OCI-LY7 (cell line): ENCODE measurements around the gene RNU6-8. TPM values are rescaled to one million over a fixed set of nuclear protein-coding genes. Genes with fewer than 3 reads are reported as not detected.

Experiments
- BruUV-seq: library from RNA; stranded (reverse); fragments of 400-500 nt; replicated peaks from 2 replicates; lab custom pipeline; 2021; lab: Mats Ljungman, UMichigan
- CTCF ChIA-PET: fragments of 300-600 bp; sonication (Branson Sonifier 250); formaldehyde crosslinking; loops from one replicate; lab custom pipeline; 2022; ENCODE audit warnings: antibody characterized with exemption; ENCODE audit not compliant: unreplicated experiment; lab: Charles Lee
- POLR2A ChIA-PET: fragments of 300-600 bp; sonication (Branson Sonifier 250); formaldehyde crosslinking; loops from one replicate; lab custom pipeline; 2022; ENCODE audit warnings: antibody characterized with exemption; lab: Charles Lee
- DNase-seq: peaks from one replicate; pipeline ENCODE4 v3.0.0-alpha.2; 2015; ENCODE audit warnings: low spot score
- H2AFZ ChIP-seq: fragments of 200-600 bp; sonication (generic), shearing (Covaris generic); 2 replicates; pipeline ENCODE4 v1.6.1; 2014; ENCODE audit warnings: mild to moderate bottlenecking, antibody characterized with exemption, low read length, moderate library complexity
- H3K27ac ChIP-seq: fragments of 200-600 bp; sonication (generic); 2 replicates; pipeline ENCODE4 v1.5.1; 2014; ENCODE audit warnings: mixed run types, low read depth, mild to moderate bottlenecking, moderate library complexity, low read length, inconsistent platforms; ENCODE audit not compliant: poor library complexity, severe bottlenecking
- H3K36me3 ChIP-seq: fragments of 200-600 bp; sonication (generic); 2 replicates; pipeline ENCODE4 v1.6.1; 2014; ENCODE audit warnings: mild to moderate bottlenecking, antibody characterized with exemption, low read length, moderate library complexity, mixed read lengths; ENCODE audit not compliant: insufficient read depth
- H3K4me1 ChIP-seq: fragments of 200-600 bp; sonication (generic); 2 replicates; pipeline ENCODE4 v1.5.1; 2014; ENCODE audit warnings: mild to moderate bottlenecking, low read length; ENCODE audit not compliant: insufficient read depth, poor library complexity, severe bottlenecking
- H3K4me2 ChIP-seq: fragments of 200-600 bp; sonication (generic); 2 replicates; pipeline ENCODE4 v1.6.1; 2014; ENCODE audit warnings: mild to moderate bottlenecking, low read length
- H3K4me3 ChIP-seq: fragments of 200-600 bp; sonication (generic); 2 replicates; pipeline ENCODE4 v1.5.1; 2014; ENCODE audit warnings: mild to moderate bottlenecking, low read depth, low read length; ENCODE audit not compliant: poor library complexity, severe bottlenecking
- H3K79me2 ChIP-seq: fragments of 200-600 bp; sonication (generic); 2 replicates; pipeline ENCODE4 v1.6.1; 2016; ENCODE audit warnings: low read depth, mild to moderate bottlenecking, low read length, moderate library complexity, mixed read lengths; ENCODE audit not compliant: insufficient read depth
- H3K9me2 ChIP-seq: fragments of 200-600 bp; sonication (generic); 2 replicates; pipeline ENCODE4 v1.6.1; 2016; ENCODE audit warnings: mild to moderate bottlenecking, low read length, mixed read lengths; ENCODE audit not compliant: insufficient read depth
- H3K9me3 ChIP-seq: fragments of 200-600 bp; sonication (generic); 2 replicates; pipeline ENCODE4 v1.6.1; 2014; ENCODE audit warnings: mild to moderate bottlenecking, mixed run types, low read length, mixed read lengths
- H4K20me1 ChIP-seq: fragments of 200-600 bp; sonication (generic); 2 replicates; pipeline ENCODE4 v1.6.1; 2014; ENCODE audit warnings: mild to moderate bottlenecking, antibody characterized with exemption, low read length, moderate library complexity, mixed read lengths; ENCODE audit not compliant: insufficient read depth
- EZH2phosphoT487 ChIP-seq: fragments of 200-600 bp; sonication (generic); IDR thresholded peaks from 2 replicates; pipeline ENCODE4 v1.6.1; 2018; ENCODE audit warnings: low read depth, borderline replicate concordance, mild to moderate bottlenecking, mixed run types, antibody characterized with exemption, low read length, moderate library complexity, mixed read lengths
- intact Hi-C: fragments of 100-400 bp; cut with micrococcal nuclease; formaldehyde crosslinking; loops from one replicate; pipeline ENCODE4 v1.10.0; 2022; ENCODE audit not compliant: unreplicated experiment
- total RNA-seq, 2 experiments: library from RNA; depleted of rRNA in 1 of 2; stranded (reverse); fragments of >200 nt in 1 of 2; shearing (Covaris generic) in 1 of 2; gene quantifications; 2 replicates each; pipeline ENCODE4 v1.2.3, GENCODE V29; 2014 to 2022
- TF ChIP-seq, protein P1 (sequence below): fragments of 200-600 bp; sonication (generic); conservative IDR thresholded peaks from 2 replicates; pipeline ENCODE4 v1.5.1; 2014; ENCODE audit warnings: mild to moderate bottlenecking, antibody characterized with exemption, low read length, moderate library complexity, mixed read lengths

The RNU6-8 gene
- total RNA-seq, 2 experiments from 2014 or later = not detected

DNA sequence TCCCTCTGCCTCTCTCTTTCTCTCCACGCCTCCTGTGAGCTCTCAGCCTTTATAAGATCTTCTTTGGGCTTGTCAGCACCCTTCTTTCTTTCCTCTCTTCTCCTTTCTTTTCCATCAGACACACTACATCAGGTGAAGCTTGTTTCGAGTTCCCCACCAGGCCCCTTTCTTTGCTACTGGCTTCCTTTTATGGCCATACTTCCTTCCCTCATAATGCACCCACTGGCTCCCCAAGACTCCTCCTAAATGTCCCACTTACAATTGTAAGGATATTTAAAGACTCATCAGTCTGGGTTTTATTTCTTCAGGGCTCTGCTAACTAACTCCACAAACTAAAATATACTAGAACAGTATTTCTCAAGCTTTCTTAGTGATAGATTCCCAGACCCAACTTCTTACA, 3.5 kb upstream of the RNU6-8 start:
- BruUV-seq = no TSS peak
- H4K20me1 ChIP-seq = no peaks in the 10 kb centered on the region
- no peaks in the 10 kb centered on the region for H3K9me2 ChIP-seq
- no peak overlapping the region for H2AFZ ChIP-seq
- intact Hi-C loops = loop anchor here (10.0 kb wide), 1 partner anchor 1582 kb away; the partner anchor contains the start of gene SCFD1
- no peak overlapping the region for H3K4me3 ChIP-seq
- TF ChIP-seq EZH2phosphoT487 = no peak
- TF ChIP-seq, protein P1, sequence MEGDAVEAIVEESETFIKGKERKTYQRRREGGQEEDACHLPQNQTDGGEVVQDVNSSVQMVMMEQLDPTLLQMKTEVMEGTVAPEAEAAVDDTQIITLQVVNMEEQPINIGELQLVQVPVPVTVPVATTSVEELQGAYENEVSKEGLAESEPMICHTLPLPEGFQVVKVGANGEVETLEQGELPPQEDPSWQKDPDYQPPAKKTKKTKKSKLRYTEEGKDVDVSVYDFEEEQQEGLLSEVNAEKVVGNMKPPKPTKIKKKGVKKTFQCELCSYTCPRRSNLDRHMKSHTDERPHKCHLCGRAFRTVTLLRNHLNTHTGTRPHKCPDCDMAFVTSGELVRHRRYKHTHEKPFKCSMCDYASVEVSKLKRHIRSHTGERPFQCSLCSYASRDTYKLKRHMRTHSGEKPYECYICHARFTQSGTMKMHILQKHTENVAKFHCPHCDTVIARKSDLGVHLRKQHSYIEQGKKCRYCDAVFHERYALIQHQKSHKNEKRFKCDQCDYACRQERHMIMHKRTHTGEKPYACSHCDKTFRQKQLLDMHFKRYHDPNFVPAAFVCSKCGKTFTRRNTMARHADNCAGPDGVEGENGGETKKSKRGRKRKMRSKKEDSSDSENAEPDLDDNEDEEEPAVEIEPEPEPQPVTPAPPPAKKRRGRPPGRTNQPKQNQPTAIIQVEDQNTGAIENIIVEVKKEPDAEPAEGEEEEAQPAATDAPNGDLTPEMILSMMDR = no peak
- no peak overlapping the region for H3K4me2 ChIP-seq
- POLR2A ChIA-PET = no interaction called here
- H3K79me2 ChIP-seq = no peaks in the 10 kb centered on the region
- CTCF ChIA-PET = no interaction called here
- peaks cover 26% of the 10 kb centered on the region for H3K4me1 ChIP-seq
- no peaks in the 10 kb centered on the region for H3K36me3 ChIP-seq
- no peak for DNase-seq
- H3K27ac ChIP-seq = no peak overlapping the region
- H3K9me3 ChIP-seq = no peaks in the 10 kb centered on the region

DNA sequence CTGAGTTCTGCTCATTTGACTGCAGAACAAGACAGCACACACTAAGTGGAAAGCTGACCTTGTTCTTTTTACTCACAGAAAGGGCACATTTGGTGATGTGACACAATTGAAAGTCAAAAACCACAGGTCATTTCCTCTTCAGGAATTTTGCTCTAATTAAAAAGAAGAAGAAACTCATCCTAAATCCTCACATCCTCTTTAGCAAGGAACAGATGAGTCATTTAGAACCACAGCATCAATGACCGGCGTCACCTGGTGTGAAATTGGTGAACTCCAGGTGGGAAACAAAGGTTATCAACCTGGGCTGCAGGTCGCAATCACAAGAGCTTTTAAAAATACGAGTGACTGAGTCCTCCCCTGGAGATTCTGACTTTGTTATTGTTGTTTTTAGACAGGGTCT, 2.9 kb upstream of the RNU6-8 start:
- H3K9me2 ChIP-seq = no peaks in the 10 kb centered on the region
- no peaks in the 10 kb centered on the region for H3K36me3 ChIP-seq
- TF ChIP-seq, protein P1 = 0 out of 2 replicates have a peak, but pooled peaks have one; percentile 15
- no peak for TF ChIP-seq EZH2phosphoT487
- H3K27ac ChIP-seq = no peak overlapping the region
- intact Hi-C loops = loop anchor here (10.0 kb wide), 1 partner anchor 1581 kb away; the partner anchor contains the start of gene SCFD1
- H2AFZ ChIP-seq = no peak overlapping the region
- no peaks in the 10 kb centered on the region for H4K20me1 ChIP-seq
- DNase-seq = no peak
- POLR2A ChIA-PET = no interaction called here
- no peaks in the 10 kb centered on the region for H3K9me3 ChIP-seq
- peak overlapping the region; percentile 10; the same call in 1 of the 2 replicates for H3K4me2 ChIP-seq
- no peaks in the 10 kb centered on the region for H3K79me2 ChIP-seq
- H3K4me3 ChIP-seq = no peak overlapping the region
- no TSS peak for BruUV-seq
- CTCF ChIA-PET = no interaction called here
- peaks cover 27% of the 10 kb centered on the region for H3K4me1 ChIP-seq

- TF ChIP-seq EZH2phosphoT487 = no peak
- DNase-seq = no peak
- ChIA-PET POLR2A (no interaction called here), CTCF (no interaction called here)
- BruUV-seq = no TSS peak
- H3K27ac ChIP-seq = no peak overlapping the region
- H3K36me3 ChIP-seq = no peaks in the 10 kb centered on the region
- no peak overlapping the region for H3K4me3 ChIP-seq
- no peak overlapping the region for H2AFZ ChIP-seq
- H3K9me3 ChIP-seq = no peaks in the 10 kb centered on the region
- intact Hi-C loops = loop anchor here (10.0 kb wide), 1 partner anchor 1581 kb away; the partner anchor contains the start of gene SCFD1
- H3K9me2 ChIP-seq = no peaks in the 10 kb centered on the region
- 0 out of 2 replicates have a peak overlapping the region, but pooled peaks have one; percentile 10 for H3K4me2 ChIP-seq
- H3K79me2 ChIP-seq = no peaks in the 10 kb centered on the region
- H4K20me1 ChIP-seq = no peaks in the 10 kb centered on the region
- H3K4me1 ChIP-seq = peaks cover 30% of the 10 kb centered on the region
Observed at GRCh38 chr14:32205554-32205953, 2.5 kb upstream of the RNU6-8 start.
